Activated CD8-positive, alpha-beta memory T cell treated with anti-CD3 and anti-CD28 coated beads, Interleukin-2, amount 50 U/mL, for 24 hours (primary cell): ENCODE data around the gene TOMT.

Source experiments
- DNase-seq: peaks from one replicate; pipeline ENCODE4 v3.0.0-alpha.2; 2020; ENCODE audit errors: extremely low read depth

TOMT gene

DNA sequence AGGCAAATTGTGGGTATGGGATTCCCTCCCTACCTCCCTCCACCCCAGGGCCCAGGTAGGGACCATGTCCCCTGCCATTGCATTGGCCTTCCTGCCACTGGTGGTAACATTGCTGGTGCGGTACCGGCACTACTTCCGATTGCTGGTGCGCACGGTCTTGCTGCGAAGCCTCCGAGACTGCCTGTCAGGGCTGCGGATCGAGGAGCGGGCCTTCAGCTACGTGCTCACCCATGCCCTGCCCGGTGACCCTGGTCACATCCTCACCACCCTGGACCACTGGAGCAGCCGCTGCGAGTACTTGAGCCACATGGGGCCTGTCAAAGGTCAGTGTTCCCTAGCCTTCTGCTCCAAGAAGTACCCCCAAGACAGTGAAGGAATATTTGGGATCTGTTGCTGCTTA, at the start of gene TOMT:
Gene TOMT, plus strand, starts transcription at position 37 of the 400 bp plus-strand sequence. Its CDS starts 28 bp downstream, at position 65.
- DNase-seq, result no peak

DNA sequence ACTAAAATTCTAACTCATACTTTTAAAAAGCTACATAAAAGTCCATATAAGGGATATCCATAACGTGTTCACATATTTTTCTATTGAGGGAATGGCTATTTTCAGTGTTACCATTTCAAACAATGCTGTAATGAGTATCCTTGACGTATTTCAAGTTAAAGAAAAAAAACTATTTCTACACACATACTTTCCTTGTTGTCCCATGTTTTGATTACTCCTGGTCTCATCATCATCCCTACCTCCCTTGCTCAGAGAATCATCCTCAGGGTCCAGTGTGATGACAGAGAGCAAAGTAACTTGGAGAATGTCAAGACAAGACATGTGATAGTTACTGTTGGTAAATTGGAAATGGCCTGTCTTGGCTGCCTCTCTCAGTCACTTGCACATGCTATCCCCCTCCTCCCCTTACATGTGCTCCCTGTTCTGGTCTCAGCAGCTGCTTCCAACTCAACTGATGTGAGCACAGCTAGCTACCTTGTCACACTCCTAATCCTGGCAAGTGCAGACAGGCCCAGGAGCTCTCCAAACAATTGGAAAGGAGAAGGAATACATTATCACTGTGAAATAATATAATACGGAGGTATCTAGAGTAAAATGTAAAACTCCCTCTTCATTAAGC, 47.2 kb upstream of the TOMT start:
- DNase-seq, result no peak

GRCh38 chr11:72061739-72062396, 43.9 kb upstream of the TOMT start:
- DNase-seq, result no peak

- DNase-seq, result no peak
Measured at GRCh38 chr11:72066855-72067254, 38.9 kb upstream of the TOMT start.

- DNase-seq, result no peak
Measured at GRCh38 chr11:72067266-72067665, 38.5 kb upstream of the TOMT start.

DNA sequence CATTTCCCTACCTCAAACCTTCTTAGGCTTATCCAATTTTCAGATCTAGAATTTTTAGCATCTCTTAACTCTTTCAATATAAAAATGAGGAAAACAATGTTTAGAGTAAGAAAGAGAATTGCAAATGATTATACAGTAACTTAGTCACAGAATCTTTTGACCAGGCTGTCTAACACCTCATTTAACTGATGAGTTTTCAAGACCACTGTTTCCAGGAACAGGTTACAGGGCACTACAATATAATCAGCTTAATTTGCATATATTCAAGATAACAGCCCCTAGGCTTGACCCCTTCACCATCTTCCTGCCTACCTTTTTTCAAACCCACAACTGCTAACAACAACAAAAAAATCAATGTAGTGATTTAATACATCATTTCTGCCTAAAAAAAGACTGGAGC, 38.0 kb upstream of the TOMT start:
- no peak for DNase-seq

GRCh38 chr11:72069200-72069599, 36.5 kb upstream of the TOMT start:
- DNase-seq, result no peak

GRCh38 chr11:72069787-72070251, 35.9 kb upstream of the TOMT start:
- no peak for DNase-seq

- no peak for DNase-seq
Measured at GRCh38 chr11:72070491-72070890, 35.2 kb upstream of the TOMT start.

DNA sequence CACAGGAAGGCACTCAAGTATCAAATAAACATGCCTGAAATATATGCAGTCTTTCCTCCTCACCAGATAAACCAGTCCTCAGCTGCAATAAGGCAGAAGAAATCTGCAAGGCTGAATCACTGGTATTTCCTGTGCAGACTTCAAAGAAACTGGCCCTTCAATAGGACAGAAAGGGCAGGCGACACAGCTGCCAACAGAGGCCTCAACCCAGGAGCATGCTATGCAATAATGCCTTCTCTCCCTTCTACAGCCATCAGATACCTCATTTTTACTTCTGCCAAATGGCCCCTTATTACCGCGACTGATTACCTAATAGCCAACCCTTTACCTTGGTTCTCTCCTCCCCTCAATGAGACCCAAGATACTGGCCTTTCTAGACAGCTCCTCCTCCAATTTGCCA, 33.4 kb upstream of the TOMT start:
- DNase-seq, result no peak

GRCh38 chr11:72075109-72075508, 30.6 kb upstream of the TOMT start:
- DNase-seq, result no peak

- no peak for DNase-seq
Measured at GRCh38 chr11:72075756-72076155, 30.0 kb upstream of the TOMT start.

DNA sequence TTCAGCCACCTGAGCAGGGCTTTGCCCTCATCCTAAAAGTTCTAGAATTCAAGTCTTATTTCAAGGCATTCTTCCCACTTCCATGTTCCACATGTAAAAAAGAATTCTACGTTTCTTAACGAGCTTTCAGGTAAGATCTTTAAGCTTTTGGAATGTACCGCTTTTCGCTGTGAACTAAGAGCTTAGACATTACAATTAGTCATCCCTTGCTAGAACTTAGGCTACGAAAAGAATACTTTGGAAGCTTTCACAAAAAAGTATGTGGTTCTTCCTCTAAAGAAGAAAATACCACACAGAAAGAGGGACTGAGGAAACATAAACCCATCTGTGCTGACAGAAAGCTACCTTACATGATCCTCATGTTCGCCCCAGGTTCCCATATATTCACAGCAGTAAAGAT, 27.2 kb upstream of the TOMT start:
- no peak for DNase-seq

DNA sequence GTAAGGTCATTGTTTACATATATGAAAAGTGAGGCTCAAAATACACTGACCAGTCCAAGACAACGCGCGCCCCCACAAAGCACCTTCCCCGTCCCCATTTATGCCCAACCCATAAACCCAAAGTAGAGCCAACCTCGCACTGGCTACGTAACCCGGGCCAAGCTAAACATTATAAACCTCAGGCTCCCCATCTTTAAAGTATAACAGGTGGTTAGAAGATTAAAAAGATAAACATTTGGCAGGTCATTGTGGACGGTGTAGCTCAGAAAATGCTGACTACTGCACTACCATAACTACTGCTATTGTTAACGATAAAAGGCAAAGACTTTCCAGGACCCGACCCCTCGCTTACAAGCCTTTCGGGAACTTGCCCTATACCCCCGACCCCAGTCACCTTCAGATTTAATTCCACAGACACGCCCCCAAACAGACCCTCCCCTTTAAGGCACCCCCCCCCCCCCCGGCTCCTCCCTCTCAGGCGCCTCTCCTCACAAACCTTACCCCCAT, 25.9 kb upstream of the TOMT start:
- DNase-seq, result no peak

DNA sequence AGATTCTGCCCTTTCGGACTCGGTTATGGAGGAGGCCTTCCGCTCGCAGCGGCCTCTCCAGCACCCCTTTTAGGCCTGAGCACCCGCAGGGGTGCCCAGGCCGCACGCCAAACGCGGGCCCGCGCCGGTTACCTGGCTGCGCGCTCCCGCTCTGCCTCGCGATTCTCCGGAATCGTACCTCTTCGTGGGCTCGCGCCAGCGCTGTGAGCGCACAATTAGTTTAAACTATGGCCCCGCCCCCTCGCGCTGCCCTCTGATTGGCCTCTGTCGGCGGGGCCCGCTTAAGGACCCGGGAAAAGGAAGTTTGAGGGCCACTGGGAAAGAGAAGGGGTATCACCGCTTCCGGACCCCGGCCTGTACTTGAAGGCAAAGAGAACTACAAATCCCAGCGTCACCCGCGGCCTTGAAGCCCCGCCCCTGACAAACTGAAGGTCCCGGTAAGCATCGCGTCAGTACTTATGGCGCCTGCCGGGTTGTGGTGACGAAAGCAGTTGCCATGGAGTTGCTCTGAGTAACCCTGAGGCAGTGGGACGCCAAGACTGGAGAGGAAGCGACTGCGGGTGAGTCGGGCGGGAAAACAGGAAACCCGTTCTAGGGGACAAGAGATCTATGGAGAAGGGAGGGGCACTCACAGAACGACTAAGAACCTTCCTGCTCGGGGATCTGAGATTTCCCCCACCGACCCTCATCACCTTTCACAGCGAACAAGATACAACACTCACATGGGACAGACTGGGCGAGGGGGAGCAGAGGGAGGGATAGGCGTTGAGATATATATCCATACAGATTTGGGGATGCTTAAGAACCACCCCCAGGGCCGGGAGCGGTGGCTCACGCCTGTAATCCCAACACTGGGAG, 25.2 kb upstream of the TOMT start, which contains the start of the genes LRRC51 and NUMA1:
Gene LRRC51, plus strand, starts transcription at position 525 of the 858 bp plus-strand sequence. CDS start 8,234 bp downstream, outside the sequence.
Gene NUMA1, minus strand, starts transcription at position 217 of the 858 bp plus-strand sequence. CDS start 44,599 bp downstream, outside the sequence.
- peak; percentile 98 for DNase-seq

GRCh38 chr11:72081184-72081644, 24.5 kb upstream of the TOMT start:
- no peak for DNase-seq

DNA sequence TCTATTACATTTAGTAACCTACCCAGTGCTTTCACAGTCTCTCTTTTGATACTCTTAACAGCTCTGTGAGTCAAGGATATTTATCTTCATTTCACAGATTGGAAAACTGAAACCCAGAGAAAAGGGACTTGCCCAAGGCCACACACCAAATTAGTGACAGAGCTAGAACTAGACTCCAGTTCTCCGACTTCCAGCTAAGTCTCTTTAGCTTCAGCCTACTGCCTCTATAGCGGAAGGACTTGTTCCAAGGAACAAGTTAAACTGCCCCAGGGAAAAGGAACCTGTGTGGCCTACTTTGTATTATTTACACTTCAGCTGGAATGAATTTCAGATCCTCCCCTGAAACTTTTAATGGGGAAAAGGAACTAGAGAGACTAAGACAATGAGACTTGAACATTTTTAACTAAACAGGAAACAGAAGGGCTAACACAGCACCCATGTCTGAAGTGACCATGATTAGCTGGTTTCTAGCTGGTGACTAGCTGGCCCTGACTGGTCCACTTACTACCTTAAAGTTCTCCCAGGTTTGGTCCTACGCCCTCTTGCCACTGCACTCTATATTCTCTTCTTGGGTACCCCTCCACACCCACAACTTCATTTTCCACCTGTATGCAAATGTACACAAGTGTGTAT, 23.8 kb upstream of the TOMT start:
- no peak for DNase-seq

DNA sequence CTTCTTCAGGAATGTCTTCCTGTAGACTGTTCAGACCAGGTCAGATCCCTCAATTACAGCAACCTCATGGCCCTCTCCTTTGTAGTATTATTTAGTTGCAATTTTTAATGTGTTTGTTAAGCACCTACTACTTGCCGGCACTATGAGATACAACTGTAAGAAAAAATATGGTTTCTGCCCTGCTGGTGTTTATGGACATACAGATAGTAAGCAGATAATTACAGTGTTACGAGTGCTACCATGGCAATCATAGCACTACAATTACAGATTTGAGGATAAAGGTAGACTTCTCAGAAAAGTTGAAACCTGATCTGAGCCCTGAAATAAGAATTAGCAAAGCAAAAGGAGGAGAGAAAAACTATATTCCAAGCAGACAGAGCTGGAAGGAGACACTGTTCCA, 22.3 kb upstream of the TOMT start:
- no peak for DNase-seq

- no peak for DNase-seq
Measured at GRCh38 chr11:72084076-72084475, 21.6 kb upstream of the TOMT start.

- DNase-seq, result no peak
Measured at GRCh38 chr11:72084965-72085364, 20.8 kb upstream of the TOMT start.

- no peak for DNase-seq
Measured at GRCh38 chr11:72085621-72086351, 19.9 kb upstream of the TOMT start.
